Activated T-helper 9 cell treated with anti-CD3 and anti-CD28 coated beads, Interleukin-2, amount 50 U/mL, for 16 hours (primary cell): ENCODE data around the gene MARCHF2.

Experiments used
- DNase-seq: peaks from one replicate; pipeline ENCODE4 v3.0.0-alpha.2; 2020; ENCODE audit warnings: low read depth

The MARCHF2 gene

DNA sequence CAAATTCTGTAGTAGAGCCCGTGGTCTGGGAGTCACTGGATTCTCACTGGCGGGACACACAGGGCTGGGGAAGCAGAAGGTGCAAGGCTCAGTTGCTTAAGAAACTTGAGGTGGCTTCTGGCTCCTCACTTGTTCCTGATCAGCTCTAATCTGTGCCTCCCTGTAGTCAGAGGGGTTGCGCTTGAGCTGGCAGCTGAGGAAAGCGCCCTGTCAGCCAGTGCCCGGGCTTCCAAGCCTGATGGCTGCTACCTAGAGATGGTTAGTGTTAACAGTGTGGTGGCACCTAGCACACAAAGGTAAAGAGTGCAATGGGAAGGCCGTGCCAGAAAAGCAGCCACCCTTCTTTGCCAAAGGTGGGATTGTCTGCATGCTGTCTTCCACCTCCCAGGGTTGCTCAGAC lies 40.5 kb downstream of the MARCHF2 start:
- DNase-seq, result no peak

DNA sequence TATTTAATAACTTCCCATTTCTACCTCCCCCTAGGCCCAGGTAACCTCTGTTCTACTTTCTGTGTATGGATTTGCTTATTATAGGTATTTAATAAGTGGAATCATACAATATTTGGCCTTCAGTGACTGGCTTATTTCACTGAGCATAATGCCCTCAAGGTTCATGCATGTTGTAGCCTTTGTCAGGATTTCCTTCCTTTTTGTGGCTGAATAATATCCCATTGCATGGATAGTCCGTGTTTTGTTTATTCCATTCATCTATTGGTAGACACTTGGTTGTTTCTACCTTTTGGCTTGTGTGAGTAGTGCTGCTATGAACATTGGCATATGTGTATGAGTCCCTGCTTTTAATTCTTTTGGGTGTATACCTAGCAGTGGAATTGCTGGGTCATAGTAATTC lies 41.1 kb downstream of the MARCHF2 start:
- no peak for DNase-seq

DNA sequence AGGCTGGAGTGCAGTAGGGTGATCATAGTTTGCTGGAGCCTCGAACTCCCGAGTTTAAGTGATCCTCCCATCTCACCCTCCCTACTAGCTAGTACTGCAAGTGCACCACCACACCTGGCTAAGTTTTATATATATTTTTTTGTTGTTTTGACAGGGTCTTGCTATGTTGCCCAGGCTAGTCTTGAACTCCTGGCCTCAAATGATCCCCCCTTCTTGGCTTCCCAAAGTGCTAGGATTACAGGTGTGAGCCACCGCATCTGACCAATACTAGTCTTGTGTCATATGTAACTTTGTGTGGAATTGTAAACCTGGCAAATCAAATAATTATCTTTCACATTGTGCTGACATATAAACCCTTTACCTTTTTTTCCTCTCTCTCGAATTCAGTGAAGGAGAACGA lies 41.9 kb downstream of the MARCHF2 start:
- no peak for DNase-seq

DNA sequence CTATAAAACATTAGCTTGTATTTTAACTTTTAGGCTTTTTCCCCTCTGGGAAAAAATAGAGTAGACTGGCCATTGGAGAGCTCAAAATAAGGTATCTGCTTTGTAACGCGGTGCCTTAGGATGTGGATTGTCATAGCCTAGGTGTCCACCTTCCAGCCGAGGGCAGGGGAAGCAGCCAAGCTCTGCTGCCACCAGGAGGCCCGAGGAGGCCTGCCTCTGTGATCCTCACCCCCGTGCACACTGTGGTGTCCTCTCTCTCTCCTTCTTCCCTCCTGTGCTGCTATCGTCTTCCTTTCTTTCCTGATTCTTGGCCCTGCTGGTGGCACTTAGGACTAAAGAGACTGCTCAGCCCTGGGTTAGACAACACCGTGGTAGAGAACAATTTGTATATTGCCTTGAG lies 43.0 kb downstream of the MARCHF2 start:
- no peak for DNase-seq

DNA sequence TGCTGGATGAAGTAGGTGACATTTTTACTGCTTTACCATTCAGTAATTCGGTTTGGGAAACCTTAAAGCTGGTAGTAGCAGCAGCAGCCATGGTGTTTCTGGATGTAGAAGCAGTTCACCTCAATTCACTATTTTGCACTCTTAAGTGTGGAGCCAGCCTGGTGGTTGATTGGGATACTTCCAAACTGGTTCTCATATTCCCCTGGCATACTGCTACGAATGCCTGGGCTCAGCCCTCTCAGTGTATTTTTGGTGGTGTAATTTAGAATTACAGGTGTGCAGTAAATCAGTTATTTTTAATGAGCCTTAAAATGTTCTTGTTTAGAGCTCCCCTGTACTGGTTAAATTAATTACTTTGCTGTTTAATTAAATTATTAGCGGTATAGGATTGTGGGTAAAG lies 44.1 kb downstream of the MARCHF2 start:
- no peak for DNase-seq

DNA sequence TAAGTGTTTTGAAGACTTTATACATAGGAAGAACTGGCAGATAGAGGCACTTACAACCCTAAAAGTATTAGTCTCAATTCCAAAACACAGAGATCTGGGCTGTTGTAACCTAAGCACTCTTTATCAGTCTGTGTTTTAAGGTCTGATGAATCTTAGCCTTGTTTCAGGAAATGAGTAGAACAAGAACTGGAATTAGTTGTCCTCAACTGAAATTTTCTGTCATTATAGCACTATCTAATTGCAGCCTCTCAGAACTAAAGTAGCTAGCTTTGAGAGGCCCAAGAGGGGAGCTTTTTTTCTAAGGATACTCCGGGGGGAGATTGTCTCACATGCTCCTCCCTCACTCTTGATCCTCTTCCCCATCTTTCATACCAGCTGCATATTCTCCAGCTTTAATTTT lies 44.7 kb downstream of the MARCHF2 start:
- DNase-seq, result no peak

DNA sequence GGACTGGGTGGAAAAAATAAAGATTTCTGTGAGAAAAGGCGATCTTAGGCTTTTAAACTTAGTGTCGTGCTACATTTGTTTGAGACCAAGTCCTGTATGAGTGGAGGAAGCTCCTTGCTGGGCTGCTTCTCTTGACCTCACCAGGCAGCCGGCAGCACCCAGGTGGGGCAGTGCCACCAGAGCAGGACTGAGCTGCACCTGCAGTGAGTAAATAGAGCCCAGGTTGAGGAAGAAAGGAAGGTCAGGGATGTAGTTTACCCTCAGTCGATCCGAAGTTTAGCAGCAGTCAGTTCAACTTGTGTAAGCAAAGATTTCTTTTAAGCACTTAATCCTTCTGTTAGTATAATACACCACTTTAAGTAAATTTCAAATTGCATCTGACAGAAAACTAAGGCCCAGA lies 45.3 kb downstream of the MARCHF2 start:
- DNase-seq, result no peak

DNA sequence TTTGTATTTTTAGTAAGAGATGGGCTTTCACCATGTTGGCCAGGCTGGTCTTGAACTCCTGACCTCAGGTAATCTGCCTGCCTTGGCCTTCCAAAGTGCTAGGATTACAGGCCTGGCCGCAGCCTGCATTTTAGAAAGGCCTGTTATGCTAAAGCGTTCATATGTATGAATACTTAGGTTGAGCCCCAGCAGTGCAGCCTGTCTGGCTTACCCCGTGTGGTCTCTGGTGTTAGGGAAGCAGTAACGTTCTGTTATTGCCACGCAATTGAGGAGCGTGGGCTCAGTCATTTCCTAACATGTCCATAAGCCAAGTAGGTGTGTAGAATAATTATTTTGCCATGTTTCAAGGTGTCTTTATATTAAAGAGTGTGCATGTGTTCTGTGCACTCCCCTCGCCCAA lies 46.0 kb downstream of the MARCHF2 start:
- DNase-seq, result no peak

DNA sequence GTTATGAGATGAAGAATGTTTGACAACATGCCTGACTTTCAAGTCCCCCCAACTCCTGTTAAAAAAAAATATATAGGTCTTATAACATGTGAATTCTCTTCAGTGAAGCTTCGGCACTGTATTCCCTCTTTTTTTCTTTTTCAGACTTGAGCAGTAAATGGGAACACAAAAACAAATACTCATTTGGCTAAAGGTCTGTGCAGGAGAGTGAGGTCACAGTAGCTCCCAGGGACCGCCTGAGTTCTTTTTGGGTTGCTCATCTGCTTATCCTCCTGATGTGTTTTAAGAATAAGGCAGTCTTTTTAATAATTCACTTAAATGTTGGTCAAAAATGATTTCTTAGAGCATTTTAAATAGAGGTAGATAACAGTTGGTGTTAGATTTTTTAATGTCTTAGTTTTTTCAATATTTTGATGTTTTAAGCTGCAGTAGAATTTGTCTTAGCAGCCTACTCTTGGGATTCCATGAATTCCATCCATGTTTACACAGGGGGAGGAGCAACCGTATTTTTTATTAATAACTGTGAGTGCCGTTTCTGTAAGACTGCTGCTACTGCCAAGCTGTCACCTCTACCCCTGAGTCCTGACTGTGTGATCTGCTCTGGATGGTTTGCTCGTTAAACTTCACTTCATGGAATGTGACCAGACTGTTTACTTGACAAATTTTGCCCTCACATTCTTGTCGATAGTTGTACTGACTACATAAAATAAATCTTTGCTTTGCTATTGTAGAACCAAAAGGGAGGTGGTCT lies 46.6 kb downstream of the MARCHF2 start:
- no peak for DNase-seq

DNA sequence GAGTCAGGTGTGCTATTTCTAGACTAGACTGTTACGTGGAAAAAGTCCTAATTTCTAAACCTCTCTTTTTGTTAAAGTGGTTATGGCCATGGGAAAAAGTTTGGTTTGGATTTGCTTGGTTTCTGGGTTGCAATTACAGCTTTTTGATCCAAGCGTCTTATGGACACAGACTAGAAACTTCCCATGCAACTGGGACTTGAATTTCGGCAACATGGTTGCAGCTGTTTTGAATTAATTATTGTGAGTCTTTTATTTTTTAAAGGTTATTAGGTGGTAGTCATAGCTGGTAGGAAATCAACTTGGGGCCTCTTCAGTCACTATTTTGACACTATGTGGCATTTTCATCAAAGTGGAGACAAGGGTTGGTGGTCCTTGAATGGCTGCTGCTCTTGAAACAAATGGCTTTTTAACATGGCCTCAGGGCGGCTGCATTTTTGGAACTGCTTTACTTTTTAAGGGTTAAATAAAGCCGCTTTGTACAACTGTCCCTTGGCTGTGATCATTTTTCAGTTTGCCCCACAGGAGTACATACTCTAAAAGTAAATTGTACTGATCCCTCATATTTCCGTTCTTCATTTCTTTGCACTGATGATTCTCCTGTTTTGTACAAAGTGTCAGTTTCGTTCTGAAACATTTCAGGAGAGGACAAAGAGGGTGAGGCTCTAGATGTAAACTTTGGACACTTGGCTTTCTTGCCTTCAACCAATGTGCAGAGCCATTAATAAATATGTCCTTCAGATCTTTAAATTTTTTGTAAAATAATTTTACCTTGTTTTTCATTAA lies 47.6 kb downstream of the MARCHF2 start:
- DNase-seq, result no peak

DNA sequence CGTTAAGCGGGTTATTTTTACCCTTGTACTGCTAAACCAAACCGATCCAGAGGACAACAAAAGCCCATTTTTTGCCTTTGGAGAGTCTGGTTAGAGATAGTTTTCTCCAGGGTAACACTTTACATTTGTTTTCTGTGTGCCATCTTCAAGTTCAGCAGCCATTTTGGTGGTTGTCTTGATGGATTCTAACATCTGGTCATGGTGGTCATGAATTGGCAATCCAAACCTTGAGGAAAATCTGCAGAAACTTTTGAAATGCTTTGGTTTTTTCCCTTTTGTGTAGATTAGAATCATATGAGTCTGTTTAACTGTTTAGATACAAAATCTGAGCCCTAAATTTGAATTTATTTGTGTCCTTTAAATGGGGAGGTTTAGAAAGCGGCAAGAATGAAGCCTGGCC lies 48.3 kb downstream of the MARCHF2 start:
- no peak for DNase-seq

DNA sequence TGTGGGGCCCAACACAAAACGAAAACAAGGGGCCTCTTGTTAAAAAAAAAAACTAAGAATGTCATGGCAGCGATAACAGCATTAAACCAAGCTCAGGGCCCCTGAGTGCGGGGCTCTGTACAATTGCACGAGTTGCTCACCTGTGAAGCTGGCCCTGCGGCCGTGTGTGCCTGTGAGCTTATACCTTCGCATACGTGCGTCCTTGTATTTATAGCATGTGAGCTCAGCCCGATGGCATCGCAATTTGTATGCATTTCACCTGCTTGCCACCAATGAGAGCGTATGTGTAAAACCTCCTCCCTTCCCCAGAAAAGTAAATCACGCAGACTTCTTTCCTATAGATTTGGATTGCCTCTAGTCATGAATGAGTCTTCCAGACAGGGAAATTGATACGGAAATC lies 48.8 kb downstream of the MARCHF2 start:
- DNase-seq, result no peak

DNA sequence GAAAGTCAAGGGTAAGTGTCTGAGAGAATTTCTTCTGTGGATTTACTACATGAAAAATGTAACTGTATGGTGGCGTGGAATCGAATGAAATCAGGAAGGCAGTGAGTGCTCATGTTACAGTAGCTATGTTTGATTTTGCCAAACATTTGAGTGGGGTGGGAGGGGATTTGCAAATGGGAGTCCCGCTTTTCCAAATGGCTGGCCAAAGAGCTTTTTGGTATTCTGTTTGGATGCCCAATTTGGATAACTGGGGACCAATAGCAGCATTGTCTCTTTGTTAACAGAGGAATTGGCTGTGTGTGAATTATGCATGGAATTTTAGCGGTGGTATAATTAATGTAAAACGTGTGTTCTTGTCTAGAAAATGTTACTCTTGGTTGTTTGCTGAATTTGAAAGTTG lies 49.5 kb downstream of the MARCHF2 start:
- no peak for DNase-seq

DNA sequence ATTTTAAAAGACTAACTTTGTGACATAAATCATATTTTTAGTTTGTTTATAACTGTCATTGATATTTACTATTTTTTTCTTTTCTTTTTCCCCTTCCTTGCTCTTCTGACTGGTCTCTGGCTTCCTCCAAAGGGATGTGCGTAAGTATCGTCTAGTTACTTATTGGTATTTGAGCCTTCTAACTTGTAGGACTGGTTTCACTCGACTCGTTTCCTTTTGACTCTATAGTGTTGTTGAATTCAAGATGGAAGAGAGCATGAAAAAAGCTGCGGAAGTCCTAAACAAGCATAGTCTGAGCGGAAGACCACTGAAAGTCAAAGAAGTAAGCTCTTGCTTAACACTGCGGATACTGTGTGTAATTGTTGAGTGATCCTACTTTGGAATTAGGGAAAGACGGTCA lies 50.3 kb downstream of the MARCHF2 start:
- no peak for DNase-seq

DNA sequence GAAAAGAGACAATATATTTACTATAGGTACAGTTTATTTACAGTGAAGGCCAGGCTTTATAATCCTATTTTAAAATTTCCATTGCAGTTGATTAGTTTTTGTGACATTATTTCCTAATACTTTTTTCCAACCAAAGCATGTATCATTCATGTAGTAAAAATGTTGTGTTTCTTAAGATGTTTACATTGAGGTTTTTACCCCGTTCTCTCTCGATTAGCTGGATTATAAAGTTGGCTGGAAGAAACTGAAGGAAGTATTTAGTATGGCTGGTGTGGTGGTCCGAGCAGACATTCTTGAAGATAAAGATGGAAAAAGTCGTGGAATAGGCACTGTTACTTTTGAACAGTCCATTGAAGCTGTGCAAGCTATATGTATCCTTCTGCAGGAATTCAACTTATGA lies 52.9 kb downstream of the MARCHF2 start:
- no peak for DNase-seq

DNA sequence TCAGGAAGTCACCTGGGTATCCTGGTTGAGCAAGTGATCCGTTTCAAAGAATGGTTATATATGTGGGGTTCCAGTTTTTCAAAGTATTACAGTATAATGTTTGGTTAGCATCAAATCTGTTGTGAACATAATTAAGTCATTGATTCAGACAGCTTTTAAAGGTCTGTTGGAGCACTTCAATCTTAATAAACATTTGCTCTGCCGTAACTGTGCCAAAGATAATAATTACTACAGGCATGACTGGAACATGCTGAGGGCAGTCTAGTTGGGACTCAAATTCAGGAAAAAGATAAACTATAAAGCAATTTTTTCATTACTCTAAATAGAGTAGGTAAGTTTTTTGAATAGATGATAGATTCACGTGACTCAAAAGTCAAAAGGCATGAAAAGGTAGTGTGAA lies 55.0 kb downstream of the MARCHF2 start:
- no peak for DNase-seq

DNA sequence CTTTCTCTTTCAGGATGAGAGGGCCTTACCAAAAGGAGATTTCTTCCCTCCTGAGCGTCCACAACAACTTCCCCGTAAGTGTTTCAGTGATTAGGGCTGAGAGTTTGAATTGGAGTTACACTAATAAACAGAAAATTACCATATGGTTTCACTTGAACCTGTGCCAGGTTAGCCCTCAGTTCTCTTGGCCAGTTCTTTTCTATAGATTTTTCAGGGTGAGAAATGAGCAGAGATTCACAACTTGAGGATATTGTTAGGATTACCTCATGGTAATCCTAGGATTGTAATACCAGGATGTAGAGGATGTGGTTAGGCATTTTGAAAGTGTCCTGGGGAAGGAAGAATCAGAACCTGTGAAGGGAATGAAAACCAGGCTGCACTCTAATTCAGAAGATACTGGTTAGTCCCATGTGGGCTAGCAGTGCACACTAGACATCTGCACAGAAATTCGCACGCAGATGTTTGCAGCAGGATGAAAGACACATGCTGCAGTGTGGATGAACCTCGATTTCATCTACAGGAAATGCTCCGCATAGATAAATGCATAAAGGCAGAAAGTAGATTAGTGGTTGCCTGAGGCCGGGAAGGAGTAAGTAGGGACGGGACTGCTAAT lies 55.8 kb downstream of the MARCHF2 start:
- no peak for DNase-seq

DNA sequence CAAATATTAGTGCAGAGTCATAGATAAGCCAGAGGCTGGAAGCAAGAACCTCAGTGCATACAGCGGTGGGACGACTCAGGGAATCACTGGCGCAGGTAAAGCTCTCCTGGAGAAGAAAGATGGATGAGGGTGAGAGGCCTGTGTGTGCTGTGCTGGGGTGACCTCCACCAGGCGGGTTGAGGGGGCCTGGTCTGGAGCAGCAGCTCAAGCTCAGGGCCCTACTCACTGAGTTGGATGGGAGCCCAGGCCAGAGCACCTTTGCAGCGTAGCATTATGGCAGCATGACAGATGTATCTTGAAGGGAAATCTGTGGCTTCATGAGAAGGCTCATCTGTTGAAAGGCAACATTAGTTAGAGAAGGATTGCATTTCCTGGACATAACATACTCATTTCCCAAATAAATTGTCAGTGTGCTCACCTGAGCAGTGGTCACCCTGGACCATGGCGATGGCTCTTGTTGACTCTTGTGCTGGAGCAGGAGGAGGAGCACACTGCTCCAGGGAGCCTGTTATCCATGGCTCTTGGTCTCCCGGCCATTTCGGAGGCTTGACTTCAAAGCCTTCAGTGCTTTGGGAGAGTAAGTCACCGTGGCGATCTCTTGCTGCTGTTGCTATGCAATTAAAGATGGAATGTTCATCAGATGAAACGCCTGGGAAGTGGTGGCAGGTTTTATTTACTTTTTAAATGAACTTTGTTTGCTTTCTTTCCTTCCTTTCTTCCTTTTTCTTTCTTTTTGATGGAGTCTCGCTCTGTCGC lies 56.7 kb downstream of the MARCHF2 start:
- no peak for DNase-seq

DNA sequence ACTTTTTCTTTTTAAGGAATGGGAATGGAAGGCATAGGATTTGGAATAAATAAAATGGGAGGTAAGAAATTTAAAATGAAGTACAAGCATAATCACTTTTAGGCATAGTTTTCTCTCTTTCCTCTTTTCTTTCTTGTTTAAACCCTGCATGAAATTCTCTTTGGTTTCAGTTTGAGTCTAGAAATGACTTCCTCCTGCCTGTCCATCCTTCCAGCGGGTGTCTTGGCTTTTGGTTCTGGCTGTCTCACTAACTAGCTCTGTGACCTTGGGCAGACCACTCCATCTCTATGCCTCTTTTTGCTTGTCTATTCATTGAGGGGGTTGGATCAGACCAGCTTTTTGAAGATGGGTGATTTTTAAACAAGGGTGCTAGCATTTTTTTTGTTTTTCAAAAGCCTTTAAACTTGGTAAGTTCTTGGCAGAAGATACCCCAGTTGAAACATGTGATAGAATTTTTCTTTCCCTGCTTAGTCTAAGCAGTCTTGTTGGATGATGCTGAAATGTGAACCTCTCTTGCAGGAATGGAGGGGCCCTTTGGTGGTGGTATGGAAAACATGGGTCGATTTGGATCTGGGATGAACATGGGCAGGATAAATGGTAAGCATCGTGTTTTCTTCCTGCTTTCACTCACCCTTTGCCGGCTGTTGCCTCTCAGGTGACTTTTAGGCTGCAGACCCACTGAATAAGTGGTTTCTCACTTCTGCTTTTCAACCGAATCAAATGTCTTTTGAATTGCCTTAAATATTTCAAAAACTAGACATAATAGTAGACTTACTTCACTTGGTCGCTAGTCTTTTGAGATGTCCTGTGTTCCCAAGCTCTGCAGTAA lies 60.8 kb downstream of the MARCHF2 start:
- no peak for DNase-seq

DNA sequence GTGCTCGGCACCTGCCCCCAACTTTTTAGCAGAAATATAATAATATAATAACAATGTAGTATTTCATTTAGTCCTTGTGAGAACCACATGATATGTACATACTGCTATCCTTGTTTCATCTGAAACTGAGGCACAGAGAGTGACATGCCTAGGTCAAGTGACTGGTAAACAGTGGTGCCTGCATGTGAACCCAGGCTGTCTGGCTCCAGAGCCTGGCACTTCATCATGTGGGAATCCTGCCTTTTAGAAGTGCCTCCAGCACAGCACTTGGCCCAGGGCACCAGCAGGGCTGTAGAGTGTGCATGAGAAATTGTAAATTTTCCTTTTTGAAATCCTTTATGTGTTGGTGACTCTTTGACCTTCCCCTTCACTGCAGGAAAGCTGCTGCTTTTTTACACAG lies 61.9 kb downstream of the MARCHF2 start:
- no peak for DNase-seq

DNA sequence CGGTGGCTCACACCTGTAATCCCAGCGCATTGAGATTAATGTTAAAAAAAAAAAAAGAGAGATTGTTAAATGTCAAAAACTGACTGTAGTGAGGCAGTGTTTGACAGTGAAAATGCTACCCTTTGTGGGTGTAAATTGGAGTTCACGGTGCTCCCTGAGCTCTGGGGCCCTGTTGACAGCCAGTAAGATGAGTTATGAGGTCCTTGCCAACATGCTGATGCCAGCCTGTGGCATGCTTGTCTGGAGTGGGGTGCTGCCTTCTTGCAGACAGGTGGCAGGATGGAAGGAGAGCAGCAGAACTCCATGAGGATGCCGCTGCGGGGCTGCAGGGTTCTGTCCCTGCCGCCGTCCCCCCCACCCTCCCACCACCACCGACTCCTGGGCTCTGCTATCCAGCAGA lies 63.4 kb downstream of the MARCHF2 start:
- DNase-seq, result no peak

DNA sequence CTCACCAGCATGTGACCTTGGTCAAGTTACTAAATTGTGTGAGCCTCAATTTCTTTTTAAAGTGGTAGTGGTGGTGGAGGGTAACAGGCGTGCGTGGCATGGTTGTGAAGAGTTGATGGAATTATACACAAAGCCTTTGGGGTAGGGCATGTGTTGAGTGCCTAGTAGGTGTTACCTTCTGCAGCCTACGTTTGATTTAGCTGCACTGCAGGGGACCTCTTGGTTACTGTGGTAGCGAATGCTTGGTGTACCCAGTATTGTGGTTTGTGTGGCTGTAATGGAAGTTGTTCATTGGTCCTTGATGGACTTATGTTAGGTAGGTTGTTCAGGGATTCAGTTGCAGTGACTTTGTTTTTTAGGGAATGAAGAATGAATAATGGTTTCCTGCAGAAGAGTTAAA lies 64.8 kb downstream of the MARCHF2 start:
- DNase-seq, result no peak
